ENCODE data around the gene WDR17.

- no peak for TF ChIP-seq CTCF (conservative IDR thresholded peaks at IDR 0.05)
- no peak for TF ChIP-seq ZFX (IDR thresholded peaks at IDR 0.05)
These were observed 59.4 kb downstream of the WDR17 start for GRCh38 chr4:176125063-176125462.

All from C4-2B (cell line).